ENCODE data around the gene MS4A14. TPM values are rescaled to one million over a fixed set of nuclear protein-coding genes. Genes with fewer than 3 reads are reported as not detected.
"Not testable (repeated sequence)": the region's sequence is repeated elsewhere in the genome, so short reads cannot be mapped to it uniquely, and the experiment has no call there.

MS4A14 gene
- total RNA-seq, 1 donor from 2014 or later, result 0.51 TPM

GRCh38 chr11:60378354-60378753 lies 17.9 kb upstream of the MS4A14 start, which contains the start of gene MS4A7:
TSS of gene MS4A7 (plus strand) at chr11:60378532. CDS start at chr11:60383142, 4,610 bp downstream.
- intact Hi-C loops (cut with DNase I), result no loop called here
- DNase-seq (ENCODE audit: low spot score), result no peak

- intact Hi-C loops (cut with DNase I), result no loop called here
- DNase-seq (ENCODE audit: low spot score), result no peak
Observed at GRCh38 chr11:60389279-60389910, 6.9 kb upstream of the MS4A14 start.

GRCh38 chr11:60390419-60390818 lies 5.8 kb upstream of the MS4A14 start:
- intact Hi-C loops (cut with DNase I), result no loop called here
- no peak for DNase-seq (ENCODE audit: low spot score)

DNA sequence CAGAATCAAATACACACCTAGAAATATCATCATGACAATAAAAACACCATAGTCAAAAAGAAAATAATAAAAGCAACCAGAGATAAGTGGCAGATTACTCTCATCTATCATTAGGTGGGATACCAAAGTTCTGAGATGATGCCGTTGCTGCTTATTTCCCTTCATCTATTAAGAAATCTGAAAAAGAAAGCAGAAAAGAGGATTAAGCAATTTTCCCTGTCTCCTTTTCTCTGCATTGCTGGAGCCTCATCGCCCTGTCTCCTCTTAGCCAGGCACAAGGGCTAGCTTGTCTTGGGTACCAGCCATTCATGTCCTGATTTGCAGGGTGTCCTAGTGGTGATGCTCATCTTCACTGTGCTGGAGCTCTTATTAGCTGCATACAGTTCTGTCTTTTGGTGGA lies 3.9 kb upstream of the MS4A14 start:
- intact Hi-C loops (cut with DNase I), result no loop called here
- DNase-seq (ENCODE audit: low spot score), result no peak

DNA sequence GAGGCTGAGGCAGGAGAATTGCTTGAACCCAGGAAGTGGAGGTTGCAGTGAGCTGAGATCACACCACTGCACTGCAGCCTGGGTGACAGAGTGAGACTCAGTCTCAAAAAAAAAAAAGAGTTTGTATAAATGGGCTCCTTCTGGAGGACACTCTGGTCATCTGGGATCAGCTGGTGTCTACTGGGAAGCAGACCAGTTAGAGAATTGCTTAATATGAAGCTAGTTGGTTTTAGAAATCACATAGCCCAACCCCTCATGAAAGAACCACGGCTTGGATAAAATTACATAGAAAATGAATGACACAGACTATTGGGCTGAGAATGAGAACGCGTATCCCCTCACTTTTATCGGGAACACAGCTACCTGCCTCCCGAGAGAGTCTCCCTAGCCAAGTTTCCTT lies 3.2 kb upstream of the MS4A14 start:
- DNase-seq (ENCODE audit: low spot score), result no peak
- intact Hi-C loops (cut with DNase I), result no loop called here

GRCh38 chr11:60394666-60395380 lies 1.4 kb upstream of the MS4A14 start:
- intact Hi-C loops (cut with DNase I), result no loop called here
- no peak for DNase-seq (ENCODE audit: low spot score)

DNA sequence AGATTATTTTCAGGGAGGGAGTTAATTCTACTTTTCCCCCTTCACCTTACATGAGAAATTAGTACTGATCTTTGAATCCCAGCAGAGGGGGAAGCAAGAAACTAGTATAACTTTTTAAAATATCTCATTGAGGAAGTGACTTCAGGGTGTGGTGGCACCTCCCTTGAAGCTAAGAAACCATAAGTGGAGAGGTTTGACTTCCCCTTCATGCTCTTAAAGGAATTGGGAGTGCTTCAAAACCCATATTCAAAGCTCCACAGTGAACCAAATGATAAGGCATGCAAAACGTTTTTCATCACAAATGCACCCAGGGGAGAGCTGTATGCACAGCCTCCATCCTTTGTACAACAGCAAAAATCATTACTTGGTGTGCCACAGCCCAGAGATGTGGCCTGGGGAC lies 540 bp downstream of the MS4A14 start:
- intact Hi-C loops (cut with DNase I), result no loop called here
- DNase-seq (ENCODE audit: low spot score), result no peak

GRCh38 chr11:60420015-60420414 lies 23.8 kb downstream of the MS4A14 start:
- no peak for DNase-seq (ENCODE audit: low spot score)
- intact Hi-C loops (cut with DNase I), result no loop called here

GRCh38 chr11:60422609-60423008 lies 26.4 kb downstream of the MS4A14 start:
- DNase-seq (ENCODE audit: low spot score), result no peak
- intact Hi-C loops (cut with DNase I), result no loop called here

DNA sequence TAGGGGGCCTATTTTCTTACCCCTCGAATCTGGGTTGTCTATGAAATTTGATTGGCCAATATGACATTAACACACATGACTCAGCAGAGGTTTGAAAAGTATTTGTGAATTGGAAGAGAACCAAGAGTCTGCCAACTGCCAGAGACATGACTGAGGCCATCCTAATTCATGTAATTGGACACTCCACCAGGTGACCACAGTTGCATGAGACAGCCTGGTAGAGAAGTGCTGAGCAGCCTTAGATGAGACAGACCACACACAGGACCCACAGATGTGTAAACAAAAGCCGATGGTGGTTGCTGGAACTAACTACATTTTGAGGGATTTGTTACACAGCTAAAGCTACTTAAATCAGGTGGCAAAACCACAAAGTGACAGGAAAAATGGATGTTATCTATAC lies 32.3 kb downstream of the MS4A14 start:
- DNase-seq (ENCODE audit: low spot score), result no peak
- intact Hi-C loops (cut with DNase I), result no loop called here

- intact Hi-C loops (cut with DNase I), result no loop called here
- no peak for DNase-seq (ENCODE audit: low spot score)
Observed at GRCh38 chr11:60429272-60429671, 33.0 kb downstream of the MS4A14 start, which contains the start of gene MS4A5. TSS of gene MS4A5 (plus strand) at chr11:60429572. CDS start at chr11:60429675, 103 bp downstream.

DNA sequence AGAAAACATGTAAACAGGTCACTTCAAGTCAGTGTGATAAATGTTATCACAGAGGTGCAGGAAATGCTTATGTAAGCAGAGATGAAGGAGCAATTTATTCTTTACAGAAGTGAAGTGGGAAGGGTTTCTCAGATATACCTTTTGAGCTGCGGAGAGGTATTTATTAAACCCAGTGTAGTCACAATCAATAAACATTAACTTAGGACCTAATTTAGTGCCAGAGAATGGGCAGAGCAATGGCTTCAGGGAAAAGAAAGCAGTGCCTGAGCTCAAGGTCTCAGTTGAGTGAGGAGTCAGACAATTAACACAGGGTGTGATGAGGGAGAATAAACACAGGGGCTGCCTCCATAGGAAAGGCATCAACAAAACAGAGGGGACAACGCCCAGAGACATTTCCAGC lies 35.0 kb downstream of the MS4A14 start:
- intact Hi-C loops (cut with DNase I), result no loop called here
- DNase-seq (ENCODE audit: low spot score), result no peak

GRCh38 chr11:60433401-60433800 lies 37.1 kb downstream of the MS4A14 start:
- intact Hi-C loops (cut with DNase I), result no loop called here
- DNase-seq (ENCODE audit: low spot score), result no peak

DNA sequence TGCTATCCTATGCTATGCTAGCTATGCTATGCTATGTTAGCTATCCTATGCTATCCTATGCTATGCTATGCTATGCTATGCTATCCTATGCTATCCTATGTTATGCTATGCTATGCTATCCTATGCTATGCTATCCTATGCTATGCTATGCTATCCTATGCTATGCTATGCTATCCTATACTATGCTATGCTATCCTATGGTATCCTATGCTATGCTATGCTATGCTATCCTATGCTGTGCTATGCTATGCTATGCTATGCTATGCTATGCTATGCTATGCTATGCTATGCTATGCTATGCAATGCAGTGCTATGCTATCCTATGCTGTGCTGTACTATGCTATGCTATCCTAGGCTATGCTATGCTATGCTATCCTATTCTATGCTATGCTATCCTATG lies 50.8 kb downstream of the MS4A14 start:
- intact Hi-C loops (cut with DNase I), result no loop called here
- no peak for DNase-seq (ENCODE audit: low spot score)

DNA sequence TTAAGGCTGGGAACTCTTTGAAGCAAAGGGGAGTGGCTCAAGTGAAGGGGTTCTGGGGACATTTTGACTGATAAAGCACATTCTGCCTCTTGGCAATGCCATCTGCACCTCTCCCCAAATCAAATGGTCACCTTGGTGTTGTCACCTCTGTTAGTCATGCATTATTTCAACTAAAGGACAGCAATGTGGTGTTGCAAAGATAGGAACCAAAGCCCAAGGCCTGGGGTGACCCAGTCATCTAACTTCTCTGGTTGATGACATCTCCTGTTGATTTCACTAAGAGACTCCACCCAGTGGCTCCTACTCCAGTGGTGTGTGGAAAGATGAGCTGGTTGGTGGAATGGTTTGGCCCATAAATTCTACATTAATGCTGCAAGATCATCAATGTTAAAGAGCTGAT lies 51.6 kb downstream of the MS4A14 start:
- DNase-seq (ENCODE audit: low spot score), result no peak

DNA sequence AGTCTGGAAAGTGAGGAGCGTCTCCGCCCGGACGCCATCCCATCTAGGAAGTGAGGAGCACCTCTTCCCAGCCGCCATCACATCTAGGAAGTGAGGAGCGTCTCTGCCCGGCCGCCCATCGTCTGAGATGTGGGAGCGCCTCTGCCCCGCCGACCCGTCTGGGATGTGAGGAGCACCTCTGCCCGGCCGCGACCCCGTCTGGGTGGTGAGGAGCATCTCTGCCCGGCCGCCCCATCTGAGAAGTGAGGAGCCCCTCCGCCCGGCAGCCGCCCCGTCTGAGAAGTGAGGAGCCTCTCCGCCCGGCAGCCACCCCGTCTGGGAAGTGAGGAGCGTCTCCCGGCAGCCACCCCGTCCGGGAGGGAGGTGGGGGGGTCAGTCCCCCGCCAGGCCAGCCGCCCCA lies 54.9 kb downstream of the MS4A14 start:
- DNase-seq (ENCODE audit: low spot score); intact Hi-C loops (cut with DNase I): not testable (repeated sequence)

More for the DNA sequence above, 51.6 kb downstream of the MS4A14 start:
- intact Hi-C loops (cut with DNase I), result no loop called here

DNA sequence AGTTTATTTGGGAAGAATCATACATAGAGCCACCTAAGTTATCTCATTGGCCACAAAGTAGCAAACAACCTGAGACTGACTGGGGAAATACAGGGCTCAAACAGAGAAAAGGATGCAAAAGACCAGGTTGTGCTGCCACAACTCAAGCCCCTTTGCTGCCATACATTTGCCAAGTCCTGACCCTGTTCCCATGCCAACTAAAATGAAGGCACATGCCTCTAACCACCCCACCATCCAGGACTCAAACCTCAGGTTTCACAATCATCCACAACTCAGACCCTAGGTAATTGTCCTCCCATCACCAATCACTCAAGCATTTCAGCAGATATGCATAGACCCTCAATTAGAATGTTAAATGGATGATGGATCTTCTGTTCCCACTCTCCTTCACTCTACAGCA lies 58.0 kb downstream of the MS4A14 start:
- DNase-seq (ENCODE audit: low spot score), result no peak

DNA sequence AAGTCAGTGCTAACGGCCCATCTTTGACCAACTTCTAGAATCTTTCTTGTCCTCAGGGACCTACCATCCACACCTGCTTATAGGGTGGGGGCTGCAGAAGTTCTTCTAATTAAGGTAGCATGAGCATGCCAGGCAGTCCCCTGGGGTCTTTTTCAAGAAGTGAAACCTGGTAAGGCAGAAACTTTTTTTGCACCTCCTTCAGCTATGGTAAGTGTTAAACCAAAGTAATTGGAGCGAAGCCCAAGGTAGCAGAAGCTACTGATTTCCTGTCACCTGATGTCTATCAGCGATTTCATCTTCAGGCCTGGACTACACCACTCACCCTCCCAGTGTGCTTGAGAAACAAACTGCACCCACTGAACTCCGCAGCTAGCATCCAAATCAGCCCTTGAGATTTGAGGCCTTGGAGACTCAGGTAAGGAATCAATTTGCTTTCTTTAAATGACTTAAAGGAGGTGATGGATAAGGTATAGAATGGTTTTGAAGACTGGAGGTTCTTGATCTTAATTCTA lies 59.3 kb downstream of the MS4A14 start, which contains the start of gene MS4A1:
Gene MS4A1 (plus strand): TSS at position 317 of the 512 bp plus-strand sequence. CDS start 6,528 bp downstream, outside the sequence.
- intact Hi-C loops (cut with DNase I), result no loop called here
- no peak for DNase-seq (ENCODE audit: low spot score)

More for the DNA sequence above, 58.0 kb downstream of the MS4A14 start:
- intact Hi-C loops (cut with DNase I), result no loop called here

- intact Hi-C loops (cut with DNase I), result no loop called here
- DNase-seq (ENCODE audit: low spot score), result no peak
Observed at GRCh38 chr11:60457576-60457975, 61.3 kb downstream of the MS4A14 start.

DNA sequence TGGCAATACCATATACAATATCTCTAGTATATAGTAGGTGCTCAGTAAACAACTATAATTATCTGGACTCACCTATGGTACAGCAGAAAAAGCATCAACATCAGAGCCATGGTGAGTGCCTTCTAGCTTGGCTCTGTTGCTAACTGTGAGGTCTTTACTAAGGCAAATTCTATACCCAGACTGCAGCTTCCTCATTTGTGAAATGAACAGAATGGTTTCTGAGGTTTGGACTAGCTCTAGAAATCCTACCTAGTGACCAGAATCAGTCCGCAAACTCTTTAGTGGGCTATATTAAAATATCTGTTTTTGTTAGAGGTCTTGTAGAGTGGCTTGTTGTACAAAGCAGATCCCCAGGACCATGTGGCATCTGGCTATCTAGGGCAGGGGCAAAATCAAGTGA lies 63.1 kb downstream of the MS4A14 start:
- intact Hi-C loops (cut with DNase I), result no loop called here
- no peak for DNase-seq (ENCODE audit: low spot score)
